WTC11 (cell line): ENCODE data around the gene CARM1. TPM values are rescaled to one million over a fixed set of nuclear protein-coding genes. Genes with fewer than 3 reads are reported as not detected.

Experiments
- ATAC-seq: fragments of 200-7000 bp; cut with Tn5 transposase; 2 replicates; pipeline ENCODE4 v1.10.0; 2021; ENCODE audit warnings: mild to moderate bottlenecking, moderate library complexity
- CTCF ChIA-PET: fragments of 300-600 bp; sonication (Branson Sonifier 250); formaldehyde crosslinking; loops from one replicate; lab custom pipeline; 2021; ENCODE audit warnings: antibody characterized with exemption; lab: Charles Lee
- POLR2A ChIA-PET: fragments of 350-600 bp; sonication (Branson Sonifier 250); formaldehyde crosslinking; loops from one replicate; lab custom pipeline; 2021; ENCODE audit warnings: antibody characterized with exemption; lab: Charles Lee
- DNase-seq: peaks from one replicate; pipeline ENCODE4 v3.0.0; 2021; ENCODE audit warnings: low spot score
- H3K27ac Mint-ChIP-seq: 2 replicates; pipeline ENCODE4 v1.8.0; 2021; ENCODE audit warnings: mixed read lengths
- H3K27me3 Mint-ChIP-seq: 2 replicates; pipeline ENCODE4 v1.8.0; 2021; ENCODE audit warnings: low read depth, mild to moderate bottlenecking, moderate library complexity, mixed read lengths
- H3K36me3 Mint-ChIP-seq: 2 replicates; pipeline ENCODE4 v1.8.0; 2021; ENCODE audit warnings: mixed read lengths
- H3K4me1 Mint-ChIP-seq: 2 replicates; pipeline ENCODE4 v1.8.0; 2022; ENCODE audit warnings: mixed read lengths
- H3K4me3 Mint-ChIP-seq: 2 replicates; pipeline ENCODE4 v1.8.0; 2021; ENCODE audit warnings: mild to moderate bottlenecking, moderate library complexity, mixed read lengths
- H3K9me3 Mint-ChIP-seq: 2 replicates; pipeline ENCODE4 v1.8.0; 2021; ENCODE audit warnings: mixed read lengths
- ETV6 ChIP-seq: sonication (generic); formaldehyde crosslinking; IDR thresholded peaks from 2 replicates; pipeline ENCODE4 v1.8.1; 2022; ENCODE audit warnings: mild to moderate bottlenecking, missing genetic modification reagents
- FOXK1 ChIP-seq: sonication (generic); formaldehyde crosslinking; IDR thresholded peaks from 2 replicates; pipeline ENCODE4 v1.8.0; 2022; ENCODE audit warnings: mild to moderate bottlenecking, moderate library complexity, missing genetic modification reagents
- FOXP1 ChIP-seq: sonication (generic); formaldehyde crosslinking; IDR thresholded peaks from 2 replicates; pipeline ENCODE4 v1.8.0; 2022; ENCODE audit warnings: missing genetic modification reagents, mild to moderate bottlenecking, moderate library complexity, borderline replicate concordance
- JAZF1 ChIP-seq: fragments of 250-450 bp; sonication (Bioruptor Pico); IDR thresholded peaks from 2 replicates; pipeline ENCODE4 v1.9.0; 2021; ENCODE audit warnings: moderate library complexity, mild to moderate bottlenecking, inconsistent platforms
- SMAD4 ChIP-seq: sonication (generic); formaldehyde crosslinking; IDR thresholded peaks from 2 replicates; pipeline ENCODE4 v1.8.0; 2022; ENCODE audit warnings: mild to moderate bottlenecking, missing genetic modification reagents
- SOX15 ChIP-seq: fragments of 250-450 bp; sonication (Bioruptor Pico); IDR thresholded peaks from 2 replicates; pipeline ENCODE4 v1.9.0; 2021; ENCODE audit warnings: mild to moderate bottlenecking
- ZNF121 ChIP-seq: sonication (generic); formaldehyde crosslinking; IDR thresholded peaks from 2 replicates; pipeline ENCODE4 v1.8.0; 2023; ENCODE audit warnings: missing genetic modification reagents
- ZNF263 ChIP-seq: sonication (generic); formaldehyde crosslinking; IDR thresholded peaks from 2 replicates; pipeline ENCODE4 v1.8.1; 2022; ENCODE audit warnings: low read depth, mild to moderate bottlenecking, moderate library complexity, missing genetic modification reagents
- ZNF423 ChIP-seq: fragments of 250-450 bp; sonication (Bioruptor Pico); IDR thresholded peaks from 2 replicates; pipeline ENCODE4 v2.1.2; 2022; ENCODE audit warnings: mild to moderate bottlenecking, moderate library complexity
- total RNA-seq: library from RNA; stranded (reverse); gene quantifications from 3 replicates; pipeline ENCODE4 v1.2.3, GENCODE V29; 2021
- TF ChIP-seq, protein P1 (sequence below): sonication (generic); formaldehyde crosslinking; IDR thresholded peaks from 2 replicates; pipeline ENCODE4 v1.8.1; 2023; ENCODE audit warnings: mild to moderate bottlenecking, moderate library complexity, missing genetic modification reagents
- TF ChIP-seq, protein P2 (sequence below): sonication (generic); formaldehyde crosslinking; IDR thresholded peaks from 2 replicates; pipeline ENCODE4 v1.8.1; 2023; ENCODE audit warnings: mild to moderate bottlenecking, missing genetic modification reagents, moderate library complexity
- TF ChIP-seq, protein P3 (sequence below): fragments of 200-600 bp; IDR thresholded peaks from 2 replicates; pipeline ENCODE4 v1.8.0; 2022; ENCODE audit warnings: antibody characterized with exemption
- TF ChIP-seq, protein P4 (sequence below): sonication (generic); formaldehyde crosslinking; IDR thresholded peaks from 2 replicates; pipeline ENCODE4 v1.8.1; 2022; ENCODE audit warnings: missing genetic modification reagents, borderline replicate concordance
- TF ChIP-seq, protein P5 (sequence below): sonication (generic); formaldehyde crosslinking; conservative IDR thresholded peaks from 2 replicates; pipeline ENCODE4 v1.8.1; 2022; ENCODE audit warnings: mild to moderate bottlenecking, missing genetic modification reagents

CARM1 gene
- total RNA-seq, 1 experiment from 2014 or later, result 125 TPM

DNA sequence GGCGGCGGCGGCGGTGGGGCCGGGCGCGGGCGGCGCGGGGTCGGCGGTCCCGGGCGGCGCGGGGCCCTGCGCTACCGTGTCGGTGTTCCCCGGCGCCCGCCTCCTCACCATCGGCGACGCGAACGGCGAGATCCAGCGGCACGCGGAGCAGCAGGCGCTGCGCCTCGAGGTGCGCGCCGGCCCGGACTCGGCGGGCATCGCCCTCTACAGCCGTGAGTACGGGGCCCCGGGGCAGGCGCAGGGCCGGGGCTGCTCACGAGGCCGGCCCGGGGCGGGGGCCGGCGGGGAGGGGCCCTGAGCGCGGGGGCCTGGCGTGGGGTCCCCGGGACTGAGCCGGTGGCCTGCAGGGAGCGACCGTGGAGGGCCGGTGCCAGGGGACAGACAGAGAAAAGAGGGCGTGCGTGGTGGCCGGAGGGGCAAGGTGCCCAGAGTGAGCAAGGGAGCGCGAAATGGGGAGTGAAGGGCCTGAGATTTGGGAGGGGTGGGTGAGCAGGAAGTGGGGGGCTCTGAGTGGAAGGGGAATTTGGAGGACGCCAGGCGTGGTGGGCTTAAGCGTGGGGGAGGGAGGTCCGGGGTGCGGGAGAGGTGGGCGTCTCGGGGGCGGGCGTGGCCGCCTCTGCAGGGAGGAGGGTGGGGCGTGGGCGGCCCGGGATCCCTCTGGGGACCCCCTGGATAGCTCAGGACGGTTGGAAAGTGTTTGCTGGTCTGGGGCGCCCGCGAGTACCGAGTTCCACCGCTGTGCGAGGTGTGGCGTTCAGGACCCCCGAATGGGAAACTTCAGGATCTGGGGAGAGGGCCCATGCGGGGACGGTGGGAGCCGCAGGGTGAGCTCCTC lies 575 bp downstream of the CARM1 start (continued):
- TF ChIP-seq, protein P1, sequence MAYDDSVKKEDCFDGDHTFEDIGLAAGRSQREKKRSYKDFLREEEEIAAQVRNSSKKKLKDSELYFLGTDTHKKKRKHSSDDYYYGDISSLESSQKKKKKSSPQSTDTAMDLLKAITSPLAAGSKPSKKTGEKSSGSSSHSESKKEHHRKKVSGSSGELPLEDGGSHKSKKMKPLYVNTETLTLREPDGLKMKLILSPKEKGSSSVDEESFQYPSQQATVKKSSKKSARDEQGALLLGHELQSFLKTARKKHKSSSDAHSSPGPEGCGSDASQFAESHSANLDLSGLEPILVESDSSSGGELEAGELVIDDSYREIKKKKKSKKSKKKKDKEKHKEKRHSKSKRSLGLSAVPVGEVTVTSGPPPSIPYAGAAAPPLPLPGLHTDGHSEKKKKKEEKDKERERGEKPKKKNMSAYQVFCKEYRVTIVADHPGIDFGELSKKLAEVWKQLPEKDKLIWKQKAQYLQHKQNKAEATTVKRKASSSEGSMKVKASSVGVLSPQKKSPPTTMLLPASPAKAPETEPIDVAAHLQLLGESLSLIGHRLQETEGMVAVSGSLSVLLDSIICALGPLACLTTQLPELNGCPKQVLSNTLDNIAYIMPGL (CRISPR knock-in tag), result peak; percentile 16; the same call in 1 of the 2 replicates
- peak; percentile 73 for TF ChIP-seq ZNF121 (CRISPR knock-in tag)
- TF ChIP-seq, protein P2, sequence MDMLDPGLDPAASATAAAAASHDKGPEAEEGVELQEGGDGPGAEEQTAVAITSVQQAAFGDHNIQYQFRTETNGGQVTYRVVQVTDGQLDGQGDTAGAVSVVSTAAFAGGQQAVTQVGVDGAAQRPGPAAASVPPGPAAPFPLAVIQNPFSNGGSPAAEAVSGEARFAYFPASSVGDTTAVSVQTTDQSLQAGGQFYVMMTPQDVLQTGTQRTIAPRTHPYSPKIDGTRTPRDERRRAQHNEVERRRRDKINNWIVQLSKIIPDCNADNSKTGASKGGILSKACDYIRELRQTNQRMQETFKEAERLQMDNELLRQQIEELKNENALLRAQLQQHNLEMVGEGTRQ, result no peak
- TF ChIP-seq, protein P3, sequence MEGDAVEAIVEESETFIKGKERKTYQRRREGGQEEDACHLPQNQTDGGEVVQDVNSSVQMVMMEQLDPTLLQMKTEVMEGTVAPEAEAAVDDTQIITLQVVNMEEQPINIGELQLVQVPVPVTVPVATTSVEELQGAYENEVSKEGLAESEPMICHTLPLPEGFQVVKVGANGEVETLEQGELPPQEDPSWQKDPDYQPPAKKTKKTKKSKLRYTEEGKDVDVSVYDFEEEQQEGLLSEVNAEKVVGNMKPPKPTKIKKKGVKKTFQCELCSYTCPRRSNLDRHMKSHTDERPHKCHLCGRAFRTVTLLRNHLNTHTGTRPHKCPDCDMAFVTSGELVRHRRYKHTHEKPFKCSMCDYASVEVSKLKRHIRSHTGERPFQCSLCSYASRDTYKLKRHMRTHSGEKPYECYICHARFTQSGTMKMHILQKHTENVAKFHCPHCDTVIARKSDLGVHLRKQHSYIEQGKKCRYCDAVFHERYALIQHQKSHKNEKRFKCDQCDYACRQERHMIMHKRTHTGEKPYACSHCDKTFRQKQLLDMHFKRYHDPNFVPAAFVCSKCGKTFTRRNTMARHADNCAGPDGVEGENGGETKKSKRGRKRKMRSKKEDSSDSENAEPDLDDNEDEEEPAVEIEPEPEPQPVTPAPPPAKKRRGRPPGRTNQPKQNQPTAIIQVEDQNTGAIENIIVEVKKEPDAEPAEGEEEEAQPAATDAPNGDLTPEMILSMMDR, result 0 out of 2 replicates have a peak, but pooled peaks have one; percentile 18
- TF ChIP-seq ZNF263 (CRISPR knock-in tag), result no peak
- TF ChIP-seq ZNF423, result peak; percentile 80
- TF ChIP-seq JAZF1 (CRISPR knock-in tag), result no peak

DNA sequence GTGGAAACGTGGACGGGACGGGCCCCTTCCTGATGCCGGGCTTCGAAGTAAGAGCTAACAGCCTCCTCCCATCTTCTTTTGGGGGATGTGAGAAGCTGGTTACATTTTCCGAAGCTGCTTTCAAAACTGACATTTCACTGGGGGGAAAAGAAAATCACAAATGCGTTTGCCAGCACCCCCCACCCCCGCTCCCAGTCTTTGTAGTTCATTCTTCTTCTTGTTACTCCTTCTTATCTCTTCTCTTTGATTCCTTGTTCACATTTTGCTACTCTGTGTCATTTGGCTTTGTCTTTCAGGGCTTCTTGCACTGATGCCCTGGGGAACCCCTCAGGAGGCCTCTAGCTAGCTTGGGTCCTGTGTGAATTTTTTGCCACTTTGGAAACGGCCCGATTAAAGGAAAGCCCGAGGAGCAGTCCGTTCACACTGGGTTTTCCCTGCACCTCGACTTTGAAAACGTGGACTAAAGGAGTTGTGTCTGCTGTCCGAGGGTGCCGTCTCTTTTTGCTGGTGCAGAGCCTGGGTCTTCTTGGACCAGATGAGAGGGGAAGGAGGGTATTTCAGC lies 1.3 kb downstream of the CARM1 start:
- Mint-ChIP-seq H3K36me3 (0 out of 2 replicates have a peak, but pooled peaks cover 7% of the 10 kb centered on the region), H3K27ac (peak overlapping the region; percentile 86), H3K4me1 (peaks cover 23% of the 10 kb centered on the region), H3K27me3 (no peaks in the 10 kb centered on the region; the same call in 1 of the 2 replicates), H3K9me3 (no peaks in the 10 kb centered on the region), H3K4me3 (peak overlapping the region; percentile 90)
- ChIA-PET POLR2A (interaction anchor here (0.7 to 2.5 kb wide), 3 partner anchors 16 to 358 kb away, joined by 3 to 12 read pairs (median 3); no protein-coding TSS in a partner anchor), CTCF (interaction anchor here (0.5 to 3.7 kb wide), 18 partner anchors 8 to 155 kb away, joined by 3 to 62 read pairs (median 9); partner anchors contain the start of genes DNM2 and TMED1)
- no peak for ATAC-seq
- DNase-seq, result no peak
- TF ChIP-seq JAZF1 (CRISPR knock-in tag) (no peak), FOXP1 (CRISPR knock-in tag) (no peak), ETV6 (CRISPR knock-in tag) (no peak), SOX15 (CRISPR knock-in tag) (no peak)
- TF ChIP-seq, protein P4, sequence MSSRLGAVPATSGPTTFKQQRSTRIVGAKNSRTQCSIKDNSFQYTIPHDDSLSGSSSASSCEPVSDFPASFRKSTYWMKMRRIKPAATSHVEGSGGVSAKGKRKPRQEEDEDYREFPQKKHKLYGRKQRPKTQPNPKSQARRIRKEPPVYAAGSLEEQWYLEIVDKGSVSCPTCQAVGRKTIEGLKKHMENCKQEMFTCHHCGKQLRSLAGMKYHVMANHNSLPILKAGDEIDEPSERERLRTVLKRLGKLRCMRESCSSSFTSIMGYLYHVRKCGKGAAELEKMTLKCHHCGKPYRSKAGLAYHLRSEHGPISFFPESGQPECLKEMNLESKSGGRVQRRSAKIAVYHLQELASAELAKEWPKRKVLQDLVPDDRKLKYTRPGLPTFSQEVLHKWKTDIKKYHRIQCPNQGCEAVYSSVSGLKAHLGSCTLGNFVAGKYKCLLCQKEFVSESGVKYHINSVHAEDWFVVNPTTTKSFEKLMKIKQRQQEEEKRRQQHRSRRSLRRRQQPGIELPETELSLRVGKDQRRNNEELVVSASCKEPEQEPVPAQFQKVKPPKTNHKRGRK, result no peak

DNA sequence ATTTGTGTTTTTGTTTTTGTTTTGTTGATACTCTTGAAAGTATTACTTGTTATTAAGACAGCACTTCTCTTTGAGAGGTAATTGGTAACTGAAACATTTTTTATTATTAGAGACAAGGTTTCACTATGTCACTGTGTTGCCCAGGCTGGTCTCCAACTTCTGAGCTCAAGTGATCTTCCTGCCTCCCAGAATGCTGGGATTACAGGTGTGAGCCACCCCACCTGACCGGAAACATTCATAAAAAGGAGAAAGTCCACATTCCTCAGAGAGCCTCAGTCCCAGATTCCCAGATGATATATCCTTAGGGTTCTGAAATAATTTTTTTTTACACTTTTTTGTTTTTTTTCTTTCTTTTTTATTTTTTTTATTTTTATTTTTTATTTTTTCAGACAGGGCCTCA lies 2.7 kb downstream of the CARM1 start:
- no peaks in the 10 kb centered on the region; the same call in 1 of the 2 replicates for H3K27me3 Mint-ChIP-seq
- CTCF ChIA-PET, result interaction anchor here (0.7 to 1.6 kb wide), 6 partner anchors 13 to 68 kb away, joined by 3 to 5 read pairs (median 4); no protein-coding TSS in a partner anchor
- peak overlapping the region; percentile 74; the same call in 1 of the 2 replicates for H3K27ac Mint-ChIP-seq
- H3K4me1 Mint-ChIP-seq, result peaks cover 30% of the 10 kb centered on the region
- DNase-seq, result no peak
- ATAC-seq, result no peak
- POLR2A ChIA-PET, result no interaction called here
- H3K36me3 Mint-ChIP-seq, result 0 out of 2 replicates have a peak, but pooled peaks cover 7% of the 10 kb centered on the region
- TF ChIP-seq, protein P4, result no peak
- TF ChIP-seq FOXK1 (CRISPR knock-in tag), result no peak
- TF ChIP-seq, protein P5, sequence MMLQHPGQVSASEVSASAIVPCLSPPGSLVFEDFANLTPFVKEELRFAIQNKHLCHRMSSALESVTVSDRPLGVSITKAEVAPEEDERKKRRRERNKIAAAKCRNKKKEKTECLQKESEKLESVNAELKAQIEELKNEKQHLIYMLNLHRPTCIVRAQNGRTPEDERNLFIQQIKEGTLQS, result no peak
- no peak for TF ChIP-seq SMAD4
- TF ChIP-seq FOXP1 (CRISPR knock-in tag), result no peak
- TF ChIP-seq, protein P2, result no peak
- H3K9me3 Mint-ChIP-seq, result no peaks in the 10 kb centered on the region
- peak overlapping the region; percentile 34 for H3K4me3 Mint-ChIP-seq
